Stimulated activated naive CD4-positive, alpha-beta T cell treated with Interleukin-2 at 50 U/mL for 16 hours (primary cell): ENCODE data around the gene ITPR2.

ENCODE experiments used
- DNase-seq: peaks from one replicate; lab custom pipeline; 2025; lab: John Stamatoyannopoulos, UW

ITPR2 gene

GRCh38 chr12:26821212-26821701, 11.7 kb downstream of the ITPR2 start:
- no peak for DNase-seq

DNA sequence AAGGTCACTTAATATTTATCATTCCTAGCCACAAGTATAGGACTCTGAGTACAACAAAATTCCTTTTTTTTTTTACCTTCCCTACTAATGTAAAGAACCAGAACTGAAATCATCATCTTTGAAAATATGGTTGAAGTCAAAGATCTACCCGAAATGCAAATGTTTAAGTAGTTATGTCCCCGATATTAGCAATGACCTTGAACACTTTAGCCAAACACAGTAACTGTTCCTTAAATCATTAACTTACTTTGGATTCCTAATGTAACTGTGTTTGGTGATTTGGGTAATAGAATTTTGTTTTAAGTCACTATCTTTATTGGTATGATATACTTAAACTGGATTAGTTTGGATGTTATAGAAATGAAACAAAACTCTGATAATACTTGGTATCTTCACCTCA, 14.4 kb downstream of the ITPR2 start:
- no peak for DNase-seq

DNA sequence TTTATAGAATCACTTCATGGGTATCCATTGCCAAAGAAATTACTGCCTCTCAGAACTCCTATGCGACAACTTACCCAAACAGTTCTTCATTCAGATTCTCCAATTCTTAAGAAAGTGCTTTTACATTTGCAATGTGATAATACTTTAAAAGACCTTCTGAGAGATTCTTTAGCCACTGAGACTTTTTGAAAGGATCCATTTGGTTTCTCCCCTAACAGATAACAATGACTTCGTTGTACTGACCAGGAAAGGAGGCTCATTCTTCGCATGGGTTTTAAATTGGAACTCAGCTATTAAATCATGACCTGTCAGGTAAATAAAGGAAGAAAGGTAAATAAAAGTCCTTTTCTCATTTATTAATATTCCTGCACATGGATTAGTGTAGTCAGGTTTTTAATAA, 14.8 kb downstream of the ITPR2 start:
- no peak for DNase-seq

DNA sequence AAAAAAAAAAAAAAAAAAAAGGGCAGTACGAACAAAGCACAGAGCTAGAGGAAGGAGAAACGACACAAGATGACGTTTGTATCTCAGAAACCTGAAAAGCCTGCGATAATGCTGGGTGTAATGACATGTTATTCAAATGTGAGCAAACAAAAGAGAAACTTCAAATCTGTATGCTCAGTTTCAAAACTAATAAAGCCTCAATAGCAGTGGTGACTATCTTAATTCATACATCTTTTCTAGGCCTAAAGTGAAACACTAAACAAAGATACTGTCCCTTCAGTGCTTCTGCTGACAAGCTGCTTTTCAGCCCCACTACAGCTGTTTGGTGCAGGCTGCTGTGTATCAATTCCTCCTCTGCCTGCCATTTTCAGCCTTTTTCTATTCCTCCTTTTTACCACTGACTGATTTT, 15.8 kb downstream of the ITPR2 start:
- DNase-seq: no peak

GRCh38 chr12:26813812-26814211, 19.2 kb downstream of the ITPR2 start:
- no peak for DNase-seq

DNA sequence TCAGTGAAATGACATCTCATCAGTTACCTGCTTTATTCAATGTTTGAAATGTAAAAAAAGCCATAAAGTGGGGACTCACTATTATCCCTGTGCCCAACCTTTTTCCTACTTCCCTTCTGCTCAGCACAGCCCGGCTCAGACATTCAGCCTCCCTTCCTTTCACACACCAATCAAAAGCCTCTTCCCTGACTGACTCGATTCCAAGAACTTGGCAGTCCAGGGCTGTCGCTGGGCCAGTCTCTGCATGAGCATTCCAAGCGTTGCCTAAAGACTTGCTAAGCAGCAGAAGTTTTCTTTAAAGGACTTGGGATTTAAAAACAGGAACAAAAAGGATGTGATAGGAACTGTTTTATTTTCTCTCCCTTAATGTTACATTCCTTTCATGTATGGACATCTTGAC, 22.7 kb downstream of the ITPR2 start:
- no peak for DNase-seq

DNA sequence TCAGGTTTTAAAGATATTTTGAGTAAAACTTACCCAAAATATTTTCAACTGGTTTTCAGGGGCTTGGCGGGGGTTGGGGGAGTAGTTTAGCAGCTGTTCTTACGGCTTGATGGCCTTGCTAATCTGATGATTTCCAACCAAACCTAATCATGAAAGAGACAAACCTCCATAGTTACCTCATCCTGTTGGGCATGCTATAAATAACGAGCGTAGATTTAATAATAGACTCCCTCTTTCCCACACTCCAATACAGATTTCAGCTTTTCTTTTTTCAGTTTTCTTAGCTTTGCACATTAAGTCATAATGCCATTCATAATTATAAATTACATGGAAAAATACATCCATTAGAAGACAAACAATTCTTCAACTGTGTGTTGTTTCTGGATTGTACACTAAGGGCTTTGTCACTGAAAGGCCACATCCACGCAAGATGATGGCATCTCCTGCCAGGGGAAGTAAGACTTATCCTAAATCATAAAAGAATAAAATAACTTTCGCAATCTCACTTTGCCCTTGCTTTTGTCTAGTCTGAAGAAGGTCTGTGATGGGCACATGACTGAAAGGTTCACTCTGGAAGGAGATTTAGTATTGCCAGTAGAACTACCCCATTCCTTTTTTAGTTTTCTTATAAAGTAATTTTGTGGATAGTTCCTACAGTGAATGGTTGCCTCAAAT, 23.2 kb downstream of the ITPR2 start:
- DNase-seq: no peak

GRCh38 chr12:26808766-26809476, 24.1 kb downstream of the ITPR2 start:
- no peak for DNase-seq

DNA sequence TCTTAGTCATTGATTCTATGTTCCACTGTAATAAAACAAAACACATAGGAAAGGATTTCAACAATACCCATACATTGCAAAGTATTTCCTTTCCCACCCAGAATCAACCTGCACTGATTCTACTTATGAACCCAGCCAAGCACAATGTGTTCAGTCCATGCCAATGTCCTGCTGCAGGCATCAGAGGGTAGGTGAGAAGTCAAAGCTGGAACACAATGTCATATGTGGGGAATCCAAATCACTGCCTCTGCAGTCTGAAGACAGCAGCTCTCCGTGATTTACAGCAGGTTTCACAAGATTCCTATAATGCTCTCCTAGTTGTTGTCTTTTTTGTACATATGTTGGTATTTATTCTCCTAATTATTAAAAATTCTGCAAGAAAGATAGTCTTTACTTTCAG, 25.7 kb downstream of the ITPR2 start:
- no peak for DNase-seq

- no peak for DNase-seq
Measured at GRCh38 chr12:26806556-26806955, 26.4 kb downstream of the ITPR2 start.

- no peak for DNase-seq
Measured at GRCh38 chr12:26805401-26805971, 27.5 kb downstream of the ITPR2 start.

GRCh38 chr12:26803552-26803951, 29.4 kb downstream of the ITPR2 start:
- no peak for DNase-seq

GRCh38 chr12:26801486-26801885, 31.5 kb downstream of the ITPR2 start:
- DNase-seq: no peak

DNA sequence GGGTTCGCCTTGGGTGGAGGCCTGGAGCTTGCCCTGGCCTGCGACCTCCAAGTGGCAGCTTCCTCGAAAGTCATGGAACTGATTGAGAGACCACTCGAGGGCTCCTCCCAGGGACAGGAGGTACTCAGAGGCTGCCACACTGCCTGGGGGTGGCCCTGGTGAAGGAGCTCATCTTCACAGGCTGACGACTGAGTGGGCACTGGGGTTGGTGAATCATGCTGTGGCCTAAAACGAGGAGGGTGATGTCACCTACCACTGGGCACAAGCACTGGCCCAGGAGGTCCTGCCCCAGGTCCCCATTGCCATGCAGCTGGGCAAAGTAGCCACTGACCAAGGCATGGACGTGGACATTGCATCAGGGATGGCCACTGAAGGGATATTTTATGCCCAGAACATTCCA, 32.1 kb downstream of the ITPR2 start:
- no peak for DNase-seq

GRCh38 chr12:26800347-26800746, 32.6 kb downstream of the ITPR2 start:
- DNase-seq: no peak

DNA sequence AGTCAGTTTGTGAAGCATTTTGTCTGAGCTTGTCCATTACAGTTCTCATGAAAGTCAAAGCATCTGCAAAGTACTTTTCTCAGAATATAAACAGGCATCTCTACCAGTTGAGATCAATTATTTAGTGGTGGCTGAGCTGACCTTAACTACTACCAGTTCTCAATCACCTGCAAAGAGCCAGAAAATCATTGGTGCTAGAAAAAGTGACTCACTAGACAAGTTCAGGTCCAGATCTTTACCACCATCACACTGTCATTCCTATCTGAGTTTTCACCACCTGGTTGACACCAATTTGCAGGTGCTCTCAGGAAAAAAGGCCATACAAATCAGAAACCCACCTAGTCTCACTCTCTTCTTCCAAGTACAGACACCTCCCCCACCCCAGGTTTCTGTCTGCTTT, 33.3 kb downstream of the ITPR2 start:
- DNase-seq: no peak

GRCh38 chr12:26798640-26799039, 34.4 kb downstream of the ITPR2 start:
- DNase-seq: no peak

DNA sequence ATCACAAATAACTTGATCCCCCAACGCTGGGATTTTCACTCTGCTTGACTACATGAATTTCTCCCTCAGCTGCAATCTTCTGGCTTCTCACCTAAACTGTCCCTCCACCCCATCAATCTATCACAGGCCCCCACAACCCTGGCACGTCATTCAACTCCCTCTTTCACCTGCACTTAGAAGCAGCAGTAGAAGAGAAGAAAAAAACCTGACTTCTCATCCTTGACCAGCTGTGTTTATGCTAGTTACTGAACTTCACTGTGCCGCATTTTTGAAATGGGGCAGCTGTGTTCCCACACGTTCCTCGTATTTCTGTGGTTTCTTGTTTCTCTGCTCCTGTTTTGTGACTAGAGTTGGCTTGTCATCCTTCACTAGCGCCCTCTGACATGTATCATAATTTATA, 35.0 kb downstream of the ITPR2 start:
- no peak for DNase-seq

DNA sequence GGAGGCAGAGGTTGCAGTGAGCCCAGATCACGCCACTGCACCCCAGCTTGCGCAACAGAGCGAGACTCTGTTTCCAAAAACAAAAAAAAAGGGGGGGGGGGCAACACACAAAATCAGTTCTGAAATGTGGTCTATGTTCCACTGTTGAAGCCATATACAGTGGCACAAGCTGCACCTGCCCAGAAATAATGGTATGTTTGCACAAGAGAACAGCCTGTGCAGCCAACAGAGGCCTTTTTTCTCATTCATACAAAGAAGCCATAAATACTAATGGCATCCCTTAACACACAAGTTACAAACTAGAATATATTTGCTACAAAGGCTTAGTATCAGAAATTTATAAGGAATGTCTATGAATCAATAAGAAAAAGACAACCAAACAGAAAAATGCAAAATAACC, 37.1 kb downstream of the ITPR2 start:
- DNase-seq: no peak

DNA sequence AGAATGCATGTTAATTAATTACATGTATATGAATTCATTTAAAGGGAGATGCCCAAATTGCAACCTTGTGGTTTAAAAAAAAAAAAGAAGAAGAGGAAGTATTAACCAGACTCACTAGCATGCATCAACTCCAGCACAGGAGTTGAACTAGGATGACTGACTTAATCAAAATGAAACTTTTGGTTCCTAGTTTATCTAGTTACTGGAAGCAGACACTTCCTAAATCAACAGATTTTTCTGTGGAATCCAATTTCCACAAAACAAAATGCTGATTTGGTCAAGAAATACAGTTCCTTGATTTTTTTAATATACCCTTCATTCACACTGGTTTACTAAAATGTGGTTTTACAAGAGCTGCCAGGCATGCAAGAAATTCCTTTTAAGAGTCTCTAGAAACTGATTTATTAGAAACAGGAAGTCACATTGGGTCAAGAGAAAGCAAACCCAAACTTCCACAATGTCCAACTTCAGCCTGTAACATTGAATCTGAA, 41.6 kb downstream of the ITPR2 start:
- DNase-seq: no peak

DNA sequence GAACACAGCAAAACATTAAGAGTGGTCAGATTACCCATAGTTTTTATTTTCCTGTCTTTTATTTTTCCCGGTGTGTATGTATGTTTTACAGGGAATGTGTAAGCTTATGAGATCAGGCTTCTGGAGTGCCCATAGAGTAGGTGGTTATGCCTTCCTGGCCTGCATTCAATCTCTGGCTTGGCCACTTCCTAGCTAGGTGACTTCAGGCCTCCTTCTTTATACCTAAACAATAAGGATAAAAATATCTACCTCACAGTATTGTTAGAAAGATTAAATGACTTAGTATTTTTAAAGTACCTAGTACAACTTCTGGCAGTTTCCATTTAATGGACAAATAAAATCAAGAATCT, 42.4 kb downstream of the ITPR2 start:
- DNase-seq: no peak

DNA sequence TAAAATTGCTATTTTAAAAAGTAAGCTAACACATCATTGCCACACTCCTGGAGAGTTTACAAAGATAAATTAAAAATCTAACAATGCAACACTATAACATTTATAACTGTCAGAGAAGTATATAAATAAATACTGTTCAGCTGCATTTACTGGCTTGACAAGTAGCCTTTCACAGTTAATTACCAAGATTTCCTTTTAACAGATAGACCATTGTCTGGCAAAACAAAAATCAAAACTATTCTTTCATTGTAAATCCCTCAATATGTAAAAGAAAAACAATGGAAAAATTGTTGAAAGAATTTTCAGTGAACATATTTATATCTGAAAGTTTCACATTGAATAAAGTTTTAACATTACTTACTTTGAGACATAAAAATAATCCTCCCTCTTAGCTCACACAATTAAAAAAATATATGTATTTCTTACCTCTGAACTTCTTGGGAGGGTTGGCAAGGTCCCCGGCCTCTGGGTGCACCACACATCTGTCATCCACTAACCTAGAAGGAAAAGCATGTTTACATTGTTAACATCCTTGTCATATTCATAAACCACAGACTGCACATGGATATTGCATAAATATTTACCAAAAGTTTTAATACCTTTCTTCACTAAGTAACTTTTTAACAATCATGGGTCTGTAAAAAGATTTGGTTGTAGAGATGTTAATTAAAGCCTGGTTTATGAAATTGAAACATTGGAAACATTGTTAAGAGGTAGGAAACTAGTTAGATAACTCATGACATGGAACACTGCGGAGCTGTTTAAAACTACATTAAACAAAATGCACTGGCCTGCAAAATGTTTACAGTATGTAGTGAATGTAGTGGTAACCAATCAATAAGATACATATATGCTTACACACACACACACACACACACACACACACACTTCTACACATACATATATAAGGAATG, 43.0 kb downstream of the ITPR2 start:
- no peak for DNase-seq
